ENCODE measurements around the gene ELP1. TPM values are rescaled to one million over a fixed set of nuclear protein-coding genes. Genes with fewer than 3 reads are reported as not detected.
"Not testable (repeated sequence)": the region's sequence is repeated elsewhere in the genome, so short reads cannot be mapped to it uniquely, and the experiment has no call there.

Gene ELP1
- 30.7 and 35.8 TPM in 2 replicates for total RNA-seq (2012; rRNA removed)

- Histone ChIP-seq H3K4me1 (ENCODE audit: control insufficient read depth, insufficient read depth, low read length) (peaks cover 13% of the 10 kb centered on the region), H3K9ac (ENCODE audit: low read depth, low read length) (peak within 1 kb of the TSS; percentile 89), H3K4me3 (ENCODE audit: low read length) (peak within 1 kb of the TSS; percentile 88)
These were observed at the start of gene ELP1 for GRCh38 chr9:108933718-108934322. ELP1 (minus strand) TSS chr9:108934124; CDS start chr9:108931146, 2,978 bp downstream.

GRCh38 chr9:108980893-108981292 lies 47.0 kb upstream of the ELP1 start:
- H3K36me3 ChIP-seq (ENCODE audit: insufficient read depth, low read length) = peaks cover 39% of the 10 kb centered on the region
- H3K4me3 ChIP-seq (ENCODE audit: low read length) = no peak overlapping the region

More at GRCh38 chr9:108933718-108934322, at the start of gene ELP1:
- peaks cover 15% of the 10 kb centered on the region for H3K36me3 ChIP-seq (ENCODE audit: insufficient read depth, low read length)
- H3K9me3 ChIP-seq (replicated peaks; ENCODE audit: low read length) = no peaks in the 10 kb centered on the region
- H3K4me2 ChIP-seq (ENCODE audit: low read length) = peak within 1 kb of the TSS; percentile 92
- no peaks in the 10 kb centered on the region for H3K27me3 ChIP-seq (ENCODE audit: control insufficient read depth, insufficient read depth, low read length)

GRCh38 chr9:108978205-108978604 lies 44.3 kb upstream of the ELP1 start:
- no peak overlapping the region for H3K9ac ChIP-seq (ENCODE audit: low read depth, low read length)
- no peak overlapping the region for H3K4me2 ChIP-seq (ENCODE audit: low read length)
- no peaks in the 10 kb centered on the region for H3K27me3 ChIP-seq (ENCODE audit: control insufficient read depth, insufficient read depth, low read length)
- peaks cover 35% of the 10 kb centered on the region for H3K36me3 ChIP-seq (ENCODE audit: insufficient read depth, low read length)
- H3K4me3 ChIP-seq (ENCODE audit: low read length) = no peak overlapping the region
- no peaks in the 10 kb centered on the region for H3K9me3 ChIP-seq (replicated peaks; ENCODE audit: low read length)
- no peaks in the 10 kb centered on the region for H3K4me1 ChIP-seq (ENCODE audit: control insufficient read depth, insufficient read depth, low read length)

More at GRCh38 chr9:108980893-108981292, 47.0 kb upstream of the ELP1 start:
- Histone ChIP-seq H3K4me1 (ENCODE audit: control insufficient read depth, insufficient read depth, low read length) (no peaks in the 10 kb centered on the region), H3K27me3 (ENCODE audit: control insufficient read depth, insufficient read depth, low read length) (no peaks in the 10 kb centered on the region), H3K4me2 (ENCODE audit: low read length) (no peak overlapping the region), H3K9ac (ENCODE audit: low read depth, low read length) (no peak overlapping the region), H3K9me3 (replicated peaks; ENCODE audit: low read length) (no peaks in the 10 kb centered on the region)

GRCh38 chr9:108973895-108974294 lies 40.0 kb upstream of the ELP1 start:
- Histone ChIP-seq H3K4me1 (ENCODE audit: control insufficient read depth, insufficient read depth, low read length) (peaks cover 3% of the 10 kb centered on the region), H3K9ac (ENCODE audit: low read depth, low read length) (no peak overlapping the region), H3K4me2 (ENCODE audit: low read length) (no peak overlapping the region), H3K9me3 (replicated peaks; ENCODE audit: low read length) (no peaks in the 10 kb centered on the region), H3K36me3 (ENCODE audit: insufficient read depth, low read length) (peaks cover 42% of the 10 kb centered on the region), H3K4me3 (ENCODE audit: low read length) (no peak overlapping the region), H3K27me3 (ENCODE audit: control insufficient read depth, insufficient read depth, low read length) (no peaks in the 10 kb centered on the region)

- Histone ChIP-seq H3K4me3 (ENCODE audit: low read length) (no peak overlapping the region), H3K4me1 (ENCODE audit: control insufficient read depth, insufficient read depth, low read length) (peaks cover 3% of the 10 kb centered on the region), H3K9me3 (replicated peaks; ENCODE audit: low read length) (no peaks in the 10 kb centered on the region), H3K36me3 (ENCODE audit: insufficient read depth, low read length) (peaks cover 30% of the 10 kb centered on the region), H3K9ac (ENCODE audit: low read depth, low read length) (no peak overlapping the region), H3K4me2 (ENCODE audit: low read length) (no peak overlapping the region), H3K27me3 (ENCODE audit: control insufficient read depth, insufficient read depth, low read length) (no peaks in the 10 kb centered on the region)
These were observed 38.8 kb upstream of the ELP1 start for GRCh38 chr9:108972626-108973209.

- H3K27me3 ChIP-seq (ENCODE audit: control insufficient read depth, insufficient read depth, low read length) = no peaks in the 10 kb centered on the region
- peaks cover 29% of the 10 kb centered on the region for H3K36me3 ChIP-seq (ENCODE audit: insufficient read depth, low read length)
- no peaks in the 10 kb centered on the region for H3K9me3 ChIP-seq (replicated peaks; ENCODE audit: low read length)
- no peak overlapping the region for H3K4me2 ChIP-seq (ENCODE audit: low read length)
- H3K4me1 ChIP-seq (ENCODE audit: control insufficient read depth, insufficient read depth, low read length) = peaks cover 3% of the 10 kb centered on the region
- no peak overlapping the region for H3K9ac ChIP-seq (ENCODE audit: low read depth, low read length)
- no peak overlapping the region for H3K4me3 ChIP-seq (ENCODE audit: low read length)
These were observed 38.3 kb upstream of the ELP1 start for GRCh38 chr9:108972186-108972585.

GRCh38 chr9:108971392-108971791 lies 37.5 kb upstream of the ELP1 start:
- H3K4me3 ChIP-seq (ENCODE audit: low read length); H3K4me2 ChIP-seq (ENCODE audit: low read length); H3K9me3 ChIP-seq (replicated peaks; ENCODE audit: low read length); H3K27me3 ChIP-seq (ENCODE audit: control insufficient read depth, insufficient read depth, low read length); H3K9ac ChIP-seq (ENCODE audit: low read depth, low read length); H3K4me1 ChIP-seq (ENCODE audit: control insufficient read depth, insufficient read depth, low read length): not testable (repeated sequence)
- peaks cover 30% of the 10 kb centered on the region for H3K36me3 ChIP-seq (ENCODE audit: insufficient read depth, low read length)

GRCh38 chr9:108967916-108968315 lies 34.0 kb upstream of the ELP1 start:
- Histone ChIP-seq H3K9ac (ENCODE audit: low read depth, low read length) (no peak overlapping the region), H3K4me2 (ENCODE audit: low read length) (no peak overlapping the region), H3K4me1 (ENCODE audit: control insufficient read depth, insufficient read depth, low read length) (peaks cover 2% of the 10 kb centered on the region), H3K36me3 (ENCODE audit: insufficient read depth, low read length) (peaks cover 33% of the 10 kb centered on the region), H3K27me3 (ENCODE audit: control insufficient read depth, insufficient read depth, low read length) (no peaks in the 10 kb centered on the region), H3K9me3 (replicated peaks; ENCODE audit: low read length) (no peaks in the 10 kb centered on the region), H3K4me3 (ENCODE audit: low read length) (no peak overlapping the region)

- Histone ChIP-seq H3K4me3 (ENCODE audit: low read length) (no peak overlapping the region), H3K27me3 (ENCODE audit: control insufficient read depth, insufficient read depth, low read length) (no peaks in the 10 kb centered on the region), H3K36me3 (ENCODE audit: insufficient read depth, low read length) (peaks cover 18% of the 10 kb centered on the region), H3K4me1 (ENCODE audit: control insufficient read depth, insufficient read depth, low read length) (no peaks in the 10 kb centered on the region), H3K9ac (ENCODE audit: low read depth, low read length) (no peak overlapping the region), H3K9me3 (replicated peaks; ENCODE audit: low read length) (no peaks in the 10 kb centered on the region), H3K4me2 (ENCODE audit: low read length) (no peak overlapping the region)
These were observed 29.7 kb upstream of the ELP1 start for GRCh38 chr9:108963459-108964143.

- Histone ChIP-seq H3K27me3 (ENCODE audit: control insufficient read depth, insufficient read depth, low read length) (no peaks in the 10 kb centered on the region), H3K36me3 (ENCODE audit: insufficient read depth, low read length) (peaks cover 15% of the 10 kb centered on the region), H3K4me1 (ENCODE audit: control insufficient read depth, insufficient read depth, low read length) (no peaks in the 10 kb centered on the region), H3K4me3 (ENCODE audit: low read length) (no peak overlapping the region), H3K9ac (ENCODE audit: low read depth, low read length) (no peak overlapping the region), H3K9me3 (replicated peaks; ENCODE audit: low read length) (no peaks in the 10 kb centered on the region), H3K4me2 (ENCODE audit: low read length) (no peak overlapping the region)
These were observed 27.2 kb upstream of the ELP1 start for GRCh38 chr9:108961151-108961550.

GRCh38 chr9:108960331-108960730 lies 26.4 kb upstream of the ELP1 start:
- H3K4me1 ChIP-seq (ENCODE audit: control insufficient read depth, insufficient read depth, low read length) = no peaks in the 10 kb centered on the region
- no peaks in the 10 kb centered on the region for H3K27me3 ChIP-seq (ENCODE audit: control insufficient read depth, insufficient read depth, low read length)
- no peak overlapping the region for H3K4me3 ChIP-seq (ENCODE audit: low read length)
- H3K9ac ChIP-seq (ENCODE audit: low read depth, low read length) = no peak overlapping the region
- peaks cover 9% of the 10 kb centered on the region for H3K36me3 ChIP-seq (ENCODE audit: insufficient read depth, low read length)
- H3K9me3 ChIP-seq (replicated peaks; ENCODE audit: low read length) = no peaks in the 10 kb centered on the region
- H3K4me2 ChIP-seq (ENCODE audit: low read length) = no peak overlapping the region

Measured in skeletal muscle satellite cell (primary cell).